Brain microvascular endothelial cell (primary cell): ENCODE data around the gene KLHDC10.

ENCODE experiments used
- DNase-seq: peaks from one replicate; pipeline ENCODE4 v3.0.0-alpha.2; 2020
- H3K27ac ChIP-seq: fragments of 250-450 bp; sonication (Bioruptor Pico); 2 replicates; pipeline ENCODE4 v1.5.1; 2020; ENCODE audit warnings: mild to moderate bottlenecking, moderate library complexity
- H3K27me3 ChIP-seq: fragments of 250-450 bp; sonication (Bioruptor Pico); replicated peaks from 2 replicates; pipeline ENCODE4 v1.5.1; 2020; ENCODE audit warnings: mild to moderate bottlenecking
- H3K36me3 ChIP-seq: fragments of 250-450 bp; sonication (Bioruptor Pico); replicated peaks from 2 replicates; pipeline ENCODE4 v1.5.1; 2020; ENCODE audit warnings: mild to moderate bottlenecking
- H3K4me3 ChIP-seq: 2 replicates; pipeline ENCODE4 v1.5.1; 2011; ENCODE audit warnings: low read depth, mild to moderate bottlenecking, control low read depth, low read length, moderate library complexity
- CTCF ChIP-seq: IDR thresholded peaks from 2 replicates; pipeline ENCODE4 v1.5.1; 2011; ENCODE audit warnings: low read depth, mild to moderate bottlenecking, moderate library complexity, low read length, control low read depth, inconsistent platforms; ENCODE audit errors: missing control alignments
- in situ Hi-C: cut with HindIII; loops from 2 replicates; pipeline ENCODE4 v1.10.0; 2017; ENCODE audit warnings: low sequenced_read_pairs, low pct_ligation_motif_present

KLHDC10 gene

GRCh38 chr7:130096243-130096827 lies 26.0 kb downstream of the KLHDC10 start:
- in situ Hi-C loops: no loop called here
- DNase-seq: no peak
- H3K4me3 ChIP-seq: no peak overlapping the region

GRCh38 chr7:130099331-130099730 lies 29.0 kb downstream of the KLHDC10 start:
- no peak for DNase-seq
- H3K4me3 ChIP-seq: no peak overlapping the region
- H3K36me3 ChIP-seq: no peaks in the 10 kb centered on the region
- no peak overlapping the region for H3K27ac ChIP-seq
- in situ Hi-C loops: no loop called here
- TF ChIP-seq CTCF: no peak
- H3K27me3 ChIP-seq: no peaks in the 10 kb centered on the region

More at GRCh38 chr7:130096243-130096827, 26.0 kb downstream of the KLHDC10 start:
- TF ChIP-seq CTCF: peak; percentile 29
- H3K27me3 ChIP-seq: no peaks in the 10 kb centered on the region
- H3K36me3 ChIP-seq: no peaks in the 10 kb centered on the region
- no peak overlapping the region for H3K27ac ChIP-seq

- in situ Hi-C loops: no loop called here
- no peak for DNase-seq
- Histone ChIP-seq H3K27ac (no peak overlapping the region), H3K4me3 (no peak overlapping the region), H3K27me3 (no peaks in the 10 kb centered on the region), H3K36me3 (no peaks in the 10 kb centered on the region)
- no peak for TF ChIP-seq CTCF
Measured at GRCh38 chr7:130102588-130102987, 32.3 kb downstream of the KLHDC10 start.

GRCh38 chr7:130107949-130108674 lies 37.8 kb downstream of the KLHDC10 start:
- no peaks in the 10 kb centered on the region for H3K36me3 ChIP-seq
- no peak overlapping the region for H3K27ac ChIP-seq
- no peaks in the 10 kb centered on the region for H3K27me3 ChIP-seq
- no peak for TF ChIP-seq CTCF
- no peak overlapping the region for H3K4me3 ChIP-seq
- in situ Hi-C loops: no loop called here
- no peak for DNase-seq

- no peak for TF ChIP-seq CTCF
- in situ Hi-C loops: no loop called here
- no peak overlapping the region for H3K4me3 ChIP-seq
- H3K27me3 ChIP-seq: no peaks in the 10 kb centered on the region
- no peak overlapping the region for H3K27ac ChIP-seq
- no peak for DNase-seq
- no peaks in the 10 kb centered on the region for H3K36me3 ChIP-seq
Measured at GRCh38 chr7:130108809-130109208, 38.5 kb downstream of the KLHDC10 start.

- no peak overlapping the region for H3K4me3 ChIP-seq
- no peak for TF ChIP-seq CTCF
- in situ Hi-C loops: no loop called here
- no peak overlapping the region for H3K27ac ChIP-seq
- peaks cover 2% of the 10 kb centered on the region for H3K36me3 ChIP-seq
- no peak for DNase-seq
- no peaks in the 10 kb centered on the region for H3K27me3 ChIP-seq
Measured at GRCh38 chr7:130112093-130112492, 41.8 kb downstream of the KLHDC10 start.
